H1 (cell line): ENCODE measurements around the gene SLC39A11. TPM values are rescaled to one million over a fixed set of nuclear protein-coding genes. Genes with fewer than 3 reads are reported as not detected.

Experiments
- ATF3 ChIP-seq: IDR thresholded peaks from 2 replicates; pipeline ENCODE4 v1.6.1; 2011; ENCODE audit warnings: low read depth, mild to moderate bottlenecking, low read length; ENCODE audit not compliant: insufficient read depth
- BACH1 ChIP-seq: IDR thresholded peaks from 2 replicates; pipeline ENCODE4 v1.6.1; 2012; ENCODE audit warnings: low read length, improper control_type of control experiment
- BCL11A ChIP-seq, 2 experiments: IDR thresholded peaks; one replicate each; pipeline ENCODE4 v1.6.1; 2011; ENCODE audit warnings: low read depth in 2 of 2, low read length in 2 of 2, mild to moderate bottlenecking in 2 of 2
- CEBPB ChIP-seq: IDR thresholded peaks from 2 replicates; pipeline ENCODE4 v1.6.1; 2012; ENCODE audit warnings: low read depth, low read length
- CHD7 ChIP-seq: fragments of 300-600 bp; sonication (generic); IDR thresholded peaks from 2 replicates; pipeline ENCODE4 v1.7.1; 2012; ENCODE audit warnings: low read length, moderate library complexity, mild to moderate bottlenecking, inconsistent platforms; ENCODE audit not compliant: insufficient replicate concordance
- CTBP2 ChIP-seq: IDR thresholded peaks from 2 replicates; pipeline ENCODE4 v1.7.0; 2011; ENCODE audit warnings: borderline replicate concordance, mild to moderate bottlenecking, moderate library complexity, mixed read lengths, low read length; ENCODE audit not compliant: insufficient read depth, insufficient read length
- JUND ChIP-seq: IDR thresholded peaks from 2 replicates; pipeline ENCODE4 v1.6.1; 2011; ENCODE audit warnings: mild to moderate bottlenecking, improper control_type of control experiment, low read length
- PHF8 ChIP-seq: fragments of 200-600 bp; sonication (generic); conservative IDR thresholded peaks from 2 replicates; pipeline ENCODE4 v1.7.1; 2012; ENCODE audit warnings: low read depth, mild to moderate bottlenecking, inconsistent platforms, low read length, moderate library complexity
- POLR2A ChIP-seq, 2 experiments: IDR thresholded peaks; 1 replicate in 1 of 2; 2 replicates in 1 of 2; pipeline ENCODE4 v1.6.1; 2011; ENCODE audit warnings: low read depth in 2 of 2, low read length in 2 of 2, mild to moderate bottlenecking in 2 of 2; ENCODE audit errors: control extremely low read depth in 1 of 2
- RXRA ChIP-seq: IDR thresholded peaks from 2 replicates; pipeline ENCODE4 v1.6.1; 2011; ENCODE audit warnings: low read depth, mild to moderate bottlenecking, low read length, moderate library complexity; ENCODE audit not compliant: insufficient read depth
- SAP30 ChIP-seq: fragments of 300-600 bp; sonication (generic); IDR thresholded peaks from 2 replicates; pipeline ENCODE4 v1.7.1; 2012; ENCODE audit warnings: low read length, moderate library complexity, mild to moderate bottlenecking, inconsistent platforms; ENCODE audit not compliant: insufficient read depth, insufficient replicate concordance
- TEAD4 ChIP-seq: IDR thresholded peaks from 2 replicates; pipeline ENCODE4 v1.6.1; 2012; ENCODE audit warnings: low read depth, low read length, inconsistent platforms, mixed read lengths
- polyA plus RNA-seq, 7 experiments: library from polyadenylated mRNA; depleted of rRNA in 3 of 7; stranded (reverse) in 5 of 7; unstranded in 2 of 7; fragments of >200 nt in 5 of 7; fragments of 200-250 nt in 2 of 7; gene quantifications; 1 replicate in 5 of 7; 2 replicates in 1 of 7; 4 replicates in 1 of 7; pipeline versions ENCODE4 v1.2.1 to v1.2.3, GENCODE V29; 2011 to 2013; ENCODE audit warnings: missing spikeins in 2 of 7, mixed read lengths in 2 of 7
- total RNA-seq: library from RNA; stranded (reverse); fragmentation: NEBNext Ultra II Directional; extraction: Animal tissue kit (Norgen Biotek cat#: 25700); gene quantifications from 2 replicates; pipeline ENCODE4 v1.2.1, GENCODE V29; 2021

SLC39A11 gene
- total and polyA plus RNA-seq, 2 of the 8 experiments (the other 6 are each of a cell fraction or from before 2014, with no cell fraction given) = 12.2 to 19.6 TPM

- TF ChIP-seq CHD7 (no peak), POLR2A (IDR thresholded peaks at IDR 0.05; ENCODE audit: control extremely low read depth in 1 of 2, low read depth in 2 of 2, low read length in 2 of 2) (no peak), JUND (no peak), ATF3 (no peak), TEAD4 (no peak), CEBPB (no peak), SAP30 (no peak), PHF8 (no peak), CTBP2 (no peak), BCL11A (IDR thresholded peaks at IDR 0.05; ENCODE audit: low read depth in 2 of 2, low read length in 2 of 2) (no peak), BACH1 (no peak), RXRA (no peak)
Measured at GRCh38 chr17:73099511-73099910, 7.0 kb upstream of the SLC39A11 start (continued).
